Measurements from ENCODE around the gene IL36B. TPM values are rescaled to one million over a fixed set of nuclear protein-coding genes. Genes with fewer than 3 reads are reported as not detected.

The IL36B gene
- total RNA-seq, 1 donor from 2014 or later = not detected

DNA sequence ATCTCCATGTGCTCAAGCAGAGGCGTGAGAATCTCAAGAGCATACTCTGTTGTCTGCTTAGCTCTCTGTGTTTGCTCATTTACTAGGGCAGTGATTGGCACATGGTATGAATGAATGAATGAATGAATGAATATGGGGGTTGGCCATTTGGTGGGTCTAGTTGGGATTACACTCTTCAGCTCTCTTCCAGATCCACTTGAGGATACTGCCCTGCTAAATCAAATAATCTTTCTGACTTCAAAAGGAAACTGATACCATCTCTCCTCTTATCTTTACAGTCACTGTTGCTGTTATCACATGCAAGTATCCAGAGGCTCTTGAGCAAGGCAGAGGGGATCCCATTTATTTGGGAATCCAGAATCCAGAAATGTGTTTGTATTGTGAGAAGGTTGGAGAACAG lies 72.9 kb downstream of the IL36B start:
- Histone ChIP-seq H3K27ac (ENCODE audit: low read depth, low read length) (no peak overlapping the region), H3K27me3 (ENCODE audit: control insufficient read depth in 3 of 3, insufficient read depth in 3 of 3, low read length in 3 of 3) (peaks cover 0 to 2% (median 0%) of the 10 kb centered on the region in 3 donors), H3K9me3 (ENCODE audit: control insufficient read depth in 3 of 3, low read length in 3 of 3) (no peaks in the 10 kb centered on the region), H3K36me3 (ENCODE audit: control insufficient read depth in 3 of 3, insufficient read depth in 3 of 3, low read length in 3 of 3) (no peaks in the 10 kb centered on the region), H3K4me1 (ENCODE audit: control insufficient read depth in 3 of 3, insufficient read depth in 3 of 3, low read length in 3 of 3) (no peaks in the 10 kb centered on the region), H3K4me3 (ENCODE audit: low read length in 3 of 3) (no peak overlapping the region), H3K9ac (ENCODE audit: low read depth in 1 of 3, low read length in 3 of 3) (no peak overlapping the region)

DNA sequence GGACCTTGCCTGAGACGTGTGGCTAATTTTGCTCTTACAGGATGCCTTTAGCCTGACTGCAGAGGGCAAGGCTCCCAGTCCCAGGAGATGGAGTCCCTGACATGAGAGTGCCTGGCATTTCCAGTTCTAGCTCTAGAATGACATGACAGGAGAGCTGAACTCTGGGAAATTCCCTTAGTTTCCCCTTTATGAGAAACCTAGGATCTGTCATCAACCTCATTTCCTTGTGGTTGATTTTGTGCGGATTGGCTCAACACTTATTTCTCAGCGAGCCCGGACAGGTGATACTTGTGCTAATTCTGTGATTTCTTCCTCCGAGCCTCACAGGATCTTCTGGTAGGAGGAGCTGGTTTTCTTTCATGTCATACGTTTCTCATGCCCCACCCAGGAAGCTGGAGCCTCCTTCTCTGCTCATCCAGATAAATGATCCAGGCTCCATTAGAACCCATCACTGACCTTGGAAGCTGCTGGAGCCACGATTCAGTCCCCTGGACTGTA lies 75.1 kb downstream of the IL36B start, which contains the start of gene IL36G:
IL36G (plus strand) TSS at position 448 of the 498 bp plus-strand sequence. CDS start 633 bp downstream, outside the sequence.
- Histone ChIP-seq H3K4me1 (ENCODE audit: control insufficient read depth in 3 of 3, insufficient read depth in 3 of 3, low read length in 3 of 3) (no peaks in the 10 kb centered on the region), H3K9ac (ENCODE audit: low read depth in 1 of 3, low read length in 3 of 3) (no peak within 1 kb of the TSS), H3K27ac (ENCODE audit: low read depth, low read length) (no peak within 1 kb of the TSS), H3K36me3 (ENCODE audit: control insufficient read depth in 3 of 3, insufficient read depth in 3 of 3, low read length in 3 of 3) (no peaks in the 10 kb centered on the region), H3K9me3 (ENCODE audit: control insufficient read depth in 3 of 3, low read length in 3 of 3) (no peaks in the 10 kb centered on the region), H3K4me3 (ENCODE audit: low read length in 3 of 3) (no peak within 1 kb of the TSS), H3K27me3 (ENCODE audit: control insufficient read depth in 3 of 3, insufficient read depth in 3 of 3, low read length in 3 of 3) (peaks cover 0 to 2% (median 0%) of the 10 kb centered on the region in 3 donors)

Small RNA genes within 50 kb of the gene (small RNA-seq; reads per million reads assigned to genes)
- gene HMGN2P23 (not detected), gene RNU6-1180P (not detected)

Other genes starting within 250 kb of the IL36B start
- 1.0 TPM for gene IL1B, start 216.1 kb downstream of the IL36B start, total RNA-seq
- not detected for gene IL37, start 141.7 kb downstream of the IL36B start, total RNA-seq
- not detected for gene IL36G, start 74.9 kb downstream of the IL36B start, total RNA-seq
- gene IL36A, start 47.4 kb downstream of the IL36B start, total RNA-seq = not detected
- not detected for gene IL36RN, start 6.3 kb upstream of the IL36B start, total RNA-seq
- gene IL1F10, start 15.1 kb upstream of the IL36B start, total RNA-seq = not detected
- not detected for gene IL1RN, start 74.7 kb upstream of the IL36B start, total RNA-seq
- 1.6 TPM for gene PSD4, start 121.1 kb upstream of the IL36B start, total RNA-seq
- not detected for gene PAX8, start 226.1 kb upstream of the IL36B start, total RNA-seq